ENCODE results near the gene ZNF26. TPM values are rescaled to one million over a fixed set of nuclear protein-coding genes. Genes with fewer than 3 reads are reported as not detected.
A peak's percentile ranks its signal among the peaks of the same experiment; 100 is the strongest.

ZNF26 gene
- total RNA-seq, 2 donors from 2014 or later = 14.2 to 17.0 TPM

DNA sequence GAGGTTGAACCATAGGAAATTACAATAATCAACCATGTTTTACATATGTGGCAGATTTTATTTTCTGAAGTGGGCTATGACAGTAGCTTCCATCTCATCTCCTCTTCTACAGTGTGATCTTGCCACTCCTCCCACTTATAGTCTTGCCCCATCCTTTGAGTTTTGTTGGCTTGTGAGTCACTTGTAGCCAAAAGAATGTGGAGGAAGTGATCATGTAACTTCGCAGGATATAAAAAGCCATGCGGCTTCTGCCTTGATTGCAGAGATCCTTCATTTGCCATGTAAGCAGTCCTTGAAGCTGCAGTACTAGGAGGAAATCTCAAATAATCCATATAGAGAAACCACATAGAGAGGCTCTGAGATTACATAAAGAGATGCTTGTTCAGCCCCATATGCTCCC lies 37.4 kb downstream of the ZNF26 start:
- H3K4me3 ChIP-seq = no peak overlapping the region
- no peaks in the 10 kb centered on the region for H3K36me3 ChIP-seq
- intact Hi-C loops (cut with DNase I) = no loop called here
- 96% methylated on average over 2 of the region's 2 CpGs for WGBS
- no peak overlapping the region for H3K27ac ChIP-seq
- H3K9me3 ChIP-seq = no peaks in the 10 kb centered on the region
- no peaks in the 10 kb centered on the region for H3K4me1 ChIP-seq (replicated peaks)
- TF ChIP-seq, protein P1, sequence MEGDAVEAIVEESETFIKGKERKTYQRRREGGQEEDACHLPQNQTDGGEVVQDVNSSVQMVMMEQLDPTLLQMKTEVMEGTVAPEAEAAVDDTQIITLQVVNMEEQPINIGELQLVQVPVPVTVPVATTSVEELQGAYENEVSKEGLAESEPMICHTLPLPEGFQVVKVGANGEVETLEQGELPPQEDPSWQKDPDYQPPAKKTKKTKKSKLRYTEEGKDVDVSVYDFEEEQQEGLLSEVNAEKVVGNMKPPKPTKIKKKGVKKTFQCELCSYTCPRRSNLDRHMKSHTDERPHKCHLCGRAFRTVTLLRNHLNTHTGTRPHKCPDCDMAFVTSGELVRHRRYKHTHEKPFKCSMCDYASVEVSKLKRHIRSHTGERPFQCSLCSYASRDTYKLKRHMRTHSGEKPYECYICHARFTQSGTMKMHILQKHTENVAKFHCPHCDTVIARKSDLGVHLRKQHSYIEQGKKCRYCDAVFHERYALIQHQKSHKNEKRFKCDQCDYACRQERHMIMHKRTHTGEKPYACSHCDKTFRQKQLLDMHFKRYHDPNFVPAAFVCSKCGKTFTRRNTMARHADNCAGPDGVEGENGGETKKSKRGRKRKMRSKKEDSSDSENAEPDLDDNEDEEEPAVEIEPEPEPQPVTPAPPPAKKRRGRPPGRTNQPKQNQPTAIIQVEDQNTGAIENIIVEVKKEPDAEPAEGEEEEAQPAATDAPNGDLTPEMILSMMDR (IDR thresholded peaks at IDR 0.05) = no peak
- no peak for TF ChIP-seq POLR2AphosphoS5 (IDR thresholded peaks at IDR 0.05)
- no peak for TF ChIP-seq POLR2A (IDR thresholded peaks at IDR 0.05)
- no peak for DNase-seq (ENCODE audit: low spot score)
- H3K27me3 ChIP-seq (replicated peaks; ENCODE audit: insufficient read depth) = no peaks in the 10 kb centered on the region

DNA sequence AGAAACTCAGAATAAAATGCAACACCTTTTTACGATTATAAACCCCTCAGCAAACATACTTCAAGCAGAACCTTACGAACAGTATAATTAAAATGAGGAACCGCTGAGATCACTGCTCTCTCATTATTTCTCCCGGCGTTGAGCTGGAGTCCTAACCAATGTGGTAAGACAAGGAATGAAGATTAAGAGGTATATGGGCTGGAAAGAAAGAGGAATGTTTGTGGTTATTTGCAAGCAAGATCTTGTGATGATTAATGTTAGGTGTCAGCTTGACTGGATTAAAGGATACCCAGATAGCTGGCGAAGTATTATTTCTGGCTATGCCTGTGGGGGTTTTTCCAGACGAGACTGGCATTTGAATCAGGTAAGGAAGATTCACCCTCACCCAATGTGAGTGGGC lies 40.8 kb downstream of the ZNF26 start:
- DNase-seq (ENCODE audit: low spot score) = no peak
- Histone ChIP-seq H3K27ac (no peak overlapping the region), H3K4me1 (replicated peaks) (no peaks in the 10 kb centered on the region), H3K36me3 (no peaks in the 10 kb centered on the region), H3K4me3 (no peak overlapping the region), H3K9me3 (no peaks in the 10 kb centered on the region), H3K27me3 (replicated peaks; ENCODE audit: insufficient read depth) (no peaks in the 10 kb centered on the region)
- WGBS = 91% methylated on average over 7 of the region's 7 CpGs
- intact Hi-C loops (cut with DNase I) = no loop called here
- no peak for TF ChIP-seq POLR2A (IDR thresholded peaks at IDR 0.05)
- TF ChIP-seq POLR2AphosphoS5 (IDR thresholded peaks at IDR 0.05) = no peak
- TF ChIP-seq, protein P1 (IDR thresholded peaks at IDR 0.05) = no peak

DNA sequence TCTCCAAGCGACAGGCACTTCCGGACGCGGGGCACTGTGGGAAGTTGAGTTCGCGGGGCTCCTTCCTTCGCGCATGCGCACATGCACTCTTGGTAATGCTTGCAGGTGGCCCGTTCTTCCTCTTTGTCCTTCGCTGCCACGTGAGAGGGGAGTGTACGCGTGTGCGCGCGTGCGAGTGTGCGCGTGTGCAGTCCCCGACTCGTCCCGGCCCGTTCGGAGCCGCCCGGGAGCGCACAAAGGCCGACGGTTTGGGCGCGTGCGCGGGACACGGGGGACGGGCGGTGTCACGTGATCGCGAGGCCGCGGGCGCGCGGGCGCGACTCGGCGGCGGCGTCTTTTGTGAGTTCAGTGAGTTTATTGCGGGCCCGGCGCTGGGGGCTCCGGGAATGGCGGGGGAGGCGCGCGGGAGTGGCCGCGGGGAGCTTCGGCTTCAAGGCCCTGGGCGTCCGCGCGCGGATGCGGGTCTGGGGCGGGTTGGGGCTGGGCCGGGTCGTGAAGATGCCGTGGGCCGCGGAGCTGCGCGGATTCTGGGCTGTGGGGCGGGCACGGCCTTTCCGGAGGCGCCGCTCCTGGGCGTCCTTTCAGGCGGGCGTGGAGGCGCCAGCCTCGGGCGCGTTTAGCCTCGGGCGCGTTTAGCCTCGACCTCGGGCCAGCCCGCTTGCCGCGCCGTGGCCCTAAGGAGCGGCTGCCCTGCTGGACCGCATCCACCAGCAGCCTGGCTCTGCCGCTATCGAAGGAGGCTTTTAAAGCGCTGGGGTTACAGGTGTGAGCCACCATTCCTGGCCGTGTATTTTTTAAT lies 51.2 kb downstream of the ZNF26 start, which contains the start of gene ZNF84:
Gene ZNF84, plus strand, starts transcription at position 303 of the 799 bp plus-strand sequence. CDS start 3,959 bp downstream, outside the sequence.
- no peaks in the 10 kb centered on the region for H3K9me3 ChIP-seq
- 0% methylated on average over 70 of the region's 103 CpGs for WGBS
- H3K4me1 ChIP-seq (replicated peaks) = no peaks in the 10 kb centered on the region
- peaks cover 0 to under 1% of the 10 kb centered on the region in 2 donors for H3K36me3 ChIP-seq
- DNase-seq (ENCODE audit: low spot score) = peak; percentile 96
- no peaks in the 10 kb centered on the region for H3K27me3 ChIP-seq (replicated peaks; ENCODE audit: insufficient read depth)
- peak within 1 kb of the TSS; percentile 78 to 92 for H3K4me3 ChIP-seq
- H3K27ac ChIP-seq = peak within 1 kb of the TSS; percentile 94 to 96
- intact Hi-C loops (cut with DNase I) = loop anchor here (2.0 to 5.0 kb wide), 3 partner anchors 43 to 95 kb away; partner anchors contain the start of genes ZNF10, ZNF140, ZNF26 and ZNF891
- TF ChIP-seq POLR2AphosphoS5 (IDR thresholded peaks at IDR 0.05) (peak; percentile 95), POLR2A (IDR thresholded peaks at IDR 0.05) (peak; percentile 71)
- TF ChIP-seq, protein P1 (IDR thresholded peaks at IDR 0.05) = peak in 1 of 4 experiments; percentile 17

DNA sequence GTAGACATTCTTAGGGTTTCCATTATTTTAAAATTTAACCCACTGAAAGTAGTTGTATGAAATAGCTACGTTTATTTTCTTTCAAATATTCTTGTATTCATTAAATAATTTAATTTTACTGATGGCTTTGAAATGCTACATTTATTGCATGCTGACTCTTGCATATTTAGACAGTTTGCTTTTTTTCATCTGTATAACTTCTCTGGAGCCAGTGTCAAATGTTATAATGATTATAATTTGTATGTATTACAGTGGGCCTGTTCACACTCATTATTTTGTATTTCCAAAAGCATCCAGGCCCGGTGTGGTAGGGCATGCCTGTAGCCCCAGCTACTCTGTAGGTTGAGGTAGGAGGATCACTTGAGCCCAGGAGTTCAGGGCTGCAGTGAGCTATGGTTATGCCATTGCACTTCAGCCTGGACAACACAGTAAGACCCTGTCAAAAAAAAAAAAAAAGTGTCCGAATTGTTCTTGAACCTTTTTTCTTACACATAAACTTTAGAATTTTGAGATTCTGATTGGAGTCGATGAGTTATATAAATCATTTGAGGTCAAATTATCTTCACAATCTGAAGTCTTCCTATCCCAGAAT lies 52.0 kb downstream of the ZNF26 start:
- TF ChIP-seq POLR2AphosphoS5 (IDR thresholded peaks at IDR 0.05) = no peak
- TF ChIP-seq POLR2A (IDR thresholded peaks at IDR 0.05) = no peak
- TF ChIP-seq, protein P1 (IDR thresholded peaks at IDR 0.05) = no peak
- Histone ChIP-seq H3K36me3 (peaks cover 0 to 3% of the 10 kb centered on the region in 2 donors), H3K4me1 (replicated peaks) (no peaks in the 10 kb centered on the region), H3K27ac (peak overlapping the region; percentile 94 to 96), H3K9me3 (no peaks in the 10 kb centered on the region), H3K4me3 (peak overlapping the region; percentile 78 to 92), H3K27me3 (replicated peaks; ENCODE audit: insufficient read depth) (no peaks in the 10 kb centered on the region)
- DNase-seq (ENCODE audit: low spot score) = no peak
- WGBS = 60% methylated on average over 4 of the region's 4 CpGs
- intact Hi-C loops (cut with DNase I) = loop anchor here (5.0 kb wide), 2 partner anchors 51 to 94 kb away; partner anchors contain the start of genes ZNF10, ZNF26 and ZNF891
